ENCODE results near the gene MPO. TPM values are rescaled to one million over a fixed set of nuclear protein-coding genes. Genes with fewer than 3 reads are reported as not detected.

The MPO gene
- total and polyA plus RNA-seq, 3 experiments from 2014 or later, result not detected

DNA sequence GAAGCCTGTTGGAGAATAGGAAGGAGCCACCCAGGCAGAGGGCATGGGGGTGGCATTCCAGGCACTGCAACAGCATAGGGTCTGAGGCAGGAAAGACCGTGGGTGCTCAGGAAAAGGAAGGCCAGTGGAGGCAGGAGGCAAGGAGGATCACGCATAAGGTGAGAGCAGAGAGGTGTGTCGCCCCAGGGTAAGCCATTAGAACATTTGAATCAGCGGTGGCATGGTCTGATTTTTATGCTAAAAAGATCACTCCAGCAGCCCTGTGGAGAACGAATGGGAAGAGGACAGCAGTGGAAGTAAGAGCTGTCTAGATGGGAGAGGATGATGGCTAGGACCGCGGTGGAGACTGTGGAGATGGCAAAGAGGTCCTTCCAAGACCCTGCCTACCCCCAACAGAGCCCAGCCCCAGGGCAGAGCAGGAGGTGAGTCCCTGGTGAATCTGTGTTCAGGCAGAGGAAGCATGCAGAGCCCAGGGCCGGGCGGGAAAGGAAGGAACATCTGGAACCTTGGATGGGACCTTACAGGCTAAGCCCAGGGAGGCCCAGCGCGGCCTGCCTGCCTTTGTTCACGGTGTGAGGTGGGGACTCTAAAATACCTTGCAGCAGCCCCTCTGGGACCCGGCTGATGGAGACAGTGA lies 34.5 kb downstream of the MPO start:
- Histone ChIP-seq H3K27ac (ENCODE audit: low read depth, low read length) (no peak overlapping the region), H3K4me3 (ENCODE audit: low read length) (no peak overlapping the region), H3K4me1 (ENCODE audit: insufficient read depth, low read length) (peaks cover 10% of the 10 kb centered on the region), H3K36me3 (ENCODE audit: insufficient read depth, low read length) (no peaks in the 10 kb centered on the region), H3K9me3 (ENCODE audit: low read length) (no peaks in the 10 kb centered on the region), H3K27me3 (ENCODE audit: insufficient read depth, low read length, poor library complexity, severe bottlenecking) (peaks cover 6% of the 10 kb centered on the region)
- CTCF ChIA-PET, result no interaction called here
- Mint-ChIP-seq H3K4me1 (peaks cover 8 to 27% (median 12%) of the 10 kb centered on the region in 3 donors), H3K36me3 (no peaks in the 10 kb centered on the region), H3K27ac (peak overlapping the region in 1 of 8 donors; percentile 39), H3K4me3 (no peak overlapping the region), H3K9me3 (no peaks in the 10 kb centered on the region), H3K27me3 (peaks cover 20 to 42% of the 10 kb centered on the region in 2 donors)
- DNase-seq, result no peak
- POLR2A ChIA-PET, result no interaction called here

DNA sequence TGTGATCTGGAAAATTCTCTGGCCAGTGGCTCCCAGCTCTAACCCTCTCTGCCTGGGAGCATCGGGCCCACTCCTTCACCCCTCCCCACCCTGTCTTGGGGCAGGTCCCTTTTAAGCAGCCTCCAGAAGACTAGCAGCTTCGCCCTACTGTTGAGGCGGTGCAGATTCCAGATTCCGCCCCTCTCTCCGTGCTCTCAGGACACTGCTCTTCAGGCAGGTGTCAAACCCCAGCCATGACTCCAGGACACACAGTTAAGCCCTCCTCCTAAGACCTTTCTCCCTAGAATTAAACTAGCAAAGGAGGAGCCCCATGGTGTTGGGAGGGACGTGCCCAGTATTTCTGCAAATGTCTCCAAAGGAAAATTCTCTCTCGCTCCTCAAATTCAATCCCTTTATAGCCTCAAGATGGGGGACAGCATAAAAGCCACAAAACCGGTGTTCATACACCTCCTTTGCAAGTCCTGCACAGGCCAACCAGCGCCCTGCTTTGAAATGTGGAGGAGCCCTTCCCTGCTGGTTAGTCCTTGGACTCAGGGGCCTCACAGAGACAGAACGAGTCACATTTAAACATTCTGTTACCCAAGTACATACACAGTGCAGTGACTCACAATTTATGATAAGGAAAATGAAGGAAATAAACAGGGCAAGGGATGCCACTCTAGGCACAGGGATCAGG lies 35.2 kb downstream of the MPO start:
- Mint-ChIP-seq H3K27ac (peak overlapping the region in 1 of 8 donors; percentile 39), H3K9me3 (no peaks in the 10 kb centered on the region), H3K4me1 (peaks cover 8 to 27% (median 12%) of the 10 kb centered on the region in 3 donors), H3K36me3 (no peaks in the 10 kb centered on the region), H3K4me3 (no peak overlapping the region), H3K27me3 (peaks cover 24 to 45% of the 10 kb centered on the region in 2 donors)
- H3K9me3 ChIP-seq (ENCODE audit: low read length), result no peaks in the 10 kb centered on the region
- ChIA-PET CTCF (no interaction called here), POLR2A (no interaction called here)
- H3K4me3 ChIP-seq (ENCODE audit: low read length), result no peak overlapping the region
- no peak overlapping the region for H3K27ac ChIP-seq (ENCODE audit: low read depth, low read length)
- DNase-seq, result no peak
- H3K4me1 ChIP-seq (ENCODE audit: insufficient read depth, low read length), result peaks cover 10% of the 10 kb centered on the region
- H3K36me3 ChIP-seq (ENCODE audit: insufficient read depth, low read length), result no peaks in the 10 kb centered on the region
- peaks cover 6% of the 10 kb centered on the region for H3K27me3 ChIP-seq (ENCODE audit: insufficient read depth, low read length, poor library complexity, severe bottlenecking)

DNA sequence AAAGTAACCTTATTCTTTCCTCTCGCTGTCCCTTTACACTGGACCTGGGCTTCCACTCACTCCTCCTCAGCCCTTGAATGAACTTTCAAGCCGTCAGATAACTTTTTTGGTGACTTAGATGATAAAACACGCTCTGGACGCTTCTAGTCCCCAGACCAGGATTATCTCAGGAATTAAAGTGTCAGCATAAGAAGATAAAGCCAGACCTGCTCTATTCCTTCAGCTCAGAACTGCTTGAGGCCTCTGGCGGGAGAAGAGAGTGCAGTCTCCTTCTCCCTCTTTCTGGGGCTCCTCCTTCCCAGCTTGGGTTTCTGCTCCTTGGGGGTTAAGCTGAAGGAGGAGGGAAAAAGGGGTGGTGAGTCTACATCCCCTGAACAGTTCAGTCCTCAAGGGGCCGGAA lies 35.8 kb downstream of the MPO start:
- H3K27me3 Mint-ChIP-seq, result peaks cover 27 to 51% of the 10 kb centered on the region in 2 donors
- H3K4me3 Mint-ChIP-seq, result no peak overlapping the region

DNA sequence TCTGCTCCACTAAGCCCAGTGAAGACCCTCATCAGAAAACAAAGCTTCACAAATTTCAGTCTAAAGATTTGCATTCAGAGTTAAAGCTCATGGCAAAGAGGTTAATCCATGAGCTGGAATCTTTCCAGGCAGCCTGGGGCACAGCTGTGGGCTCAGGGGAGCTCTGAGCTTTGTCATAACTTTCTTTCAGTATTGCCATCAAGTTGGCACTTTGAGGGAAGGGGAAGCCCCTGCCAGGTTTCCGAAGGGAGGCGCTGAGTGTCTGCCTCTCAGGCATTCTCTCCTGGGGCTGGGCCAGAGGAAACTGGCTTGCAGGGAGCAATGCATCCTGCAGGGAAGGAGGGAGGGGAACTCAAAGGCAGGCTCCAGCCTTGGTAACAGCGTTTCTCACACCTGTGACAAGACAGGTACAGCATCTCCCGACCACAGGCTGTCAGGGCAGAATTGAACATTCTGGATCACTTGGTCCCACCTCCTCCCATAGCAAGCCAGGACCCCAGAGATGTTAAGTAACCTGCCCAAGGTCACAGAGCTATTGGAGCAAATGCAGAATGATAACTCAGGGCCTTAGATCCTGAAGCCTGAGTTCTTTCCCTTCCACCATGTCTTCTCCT lies 38.5 kb downstream of the MPO start:
- DNase-seq, result no peak
- no peak overlapping the region for H3K4me3 ChIP-seq (ENCODE audit: low read length)
- CTCF ChIA-PET, result no interaction called here

More for the DNA sequence above, 35.8 kb downstream of the MPO start:
- no peak overlapping the region for H3K4me3 ChIP-seq (ENCODE audit: low read length)
- peaks cover 8% of the 10 kb centered on the region for H3K4me1 ChIP-seq (ENCODE audit: insufficient read depth, low read length)
- DNase-seq, result no peak
- Mint-ChIP-seq H3K9me3 (no peaks in the 10 kb centered on the region), H3K36me3 (no peaks in the 10 kb centered on the region), H3K27ac (no peak overlapping the region), H3K4me1 (peaks cover 5 to 23% (median 12%) of the 10 kb centered on the region in 3 donors)
- H3K27ac ChIP-seq (ENCODE audit: low read depth, low read length), result no peak overlapping the region
- POLR2A ChIA-PET, result no interaction called here
- H3K9me3 ChIP-seq (ENCODE audit: low read length), result no peaks in the 10 kb centered on the region
- CTCF ChIA-PET, result no interaction called here
- peaks cover 6% of the 10 kb centered on the region for H3K27me3 ChIP-seq (ENCODE audit: insufficient read depth, low read length, poor library complexity, severe bottlenecking)
- H3K36me3 ChIP-seq (ENCODE audit: insufficient read depth, low read length), result no peaks in the 10 kb centered on the region

DNA sequence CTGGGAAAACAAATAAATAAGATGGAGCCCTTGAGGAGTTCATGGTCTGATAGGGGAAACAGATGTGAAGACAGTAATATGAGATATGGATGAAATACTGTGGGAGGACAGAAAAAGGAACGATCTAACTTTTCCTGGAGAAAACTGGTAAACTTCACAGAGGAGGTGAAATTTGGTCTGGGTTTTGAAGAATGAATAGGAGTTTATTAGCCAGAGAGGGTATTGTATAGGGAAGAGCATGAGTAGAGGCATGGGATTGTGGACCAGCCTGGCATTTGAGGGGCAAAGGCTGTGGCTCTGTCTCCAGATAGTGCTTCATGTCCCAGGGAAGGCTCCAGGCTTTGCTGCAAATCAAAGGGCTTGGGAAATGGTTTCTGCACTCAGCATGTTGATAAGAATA lies 40.7 kb downstream of the MPO start:
- ChIA-PET POLR2A (no interaction called here), CTCF (no interaction called here)
- peaks cover 6% of the 10 kb centered on the region for H3K27me3 ChIP-seq (ENCODE audit: insufficient read depth, low read length, poor library complexity, severe bottlenecking)
- H3K27ac ChIP-seq (ENCODE audit: low read depth, low read length), result no peak overlapping the region
- H3K4me1 ChIP-seq (ENCODE audit: insufficient read depth, low read length), result no peaks in the 10 kb centered on the region
- Mint-ChIP-seq H3K4me3 (no peak overlapping the region), H3K27ac (no peak overlapping the region), H3K36me3 (no peaks in the 10 kb centered on the region), H3K4me1 (no peaks in the 10 kb centered on the region), H3K9me3 (peaks cover 0 to 1% (median 0%) of the 10 kb centered on the region in 5 donors), H3K27me3 (peaks cover 34 to 73% of the 10 kb centered on the region in 2 donors)
- H3K36me3 ChIP-seq (ENCODE audit: insufficient read depth, low read length), result no peaks in the 10 kb centered on the region
- no peak for DNase-seq
- H3K4me3 ChIP-seq (ENCODE audit: low read length), result no peak overlapping the region
- no peaks in the 10 kb centered on the region for H3K9me3 ChIP-seq (ENCODE audit: low read length)

More for the DNA sequence above, 38.5 kb downstream of the MPO start:
- Histone ChIP-seq H3K9me3 (ENCODE audit: low read length) (no peaks in the 10 kb centered on the region), H3K27me3 (ENCODE audit: insufficient read depth, low read length, poor library complexity, severe bottlenecking) (peaks cover 6% of the 10 kb centered on the region), H3K36me3 (ENCODE audit: insufficient read depth, low read length) (no peaks in the 10 kb centered on the region), H3K4me1 (ENCODE audit: insufficient read depth, low read length) (no peaks in the 10 kb centered on the region), H3K27ac (ENCODE audit: low read depth, low read length) (no peak overlapping the region)
- H3K27me3 Mint-ChIP-seq, result peaks cover 31 to 72% of the 10 kb centered on the region in 2 donors
- H3K4me3 Mint-ChIP-seq, result no peak overlapping the region
- H3K9me3 Mint-ChIP-seq, result no peaks in the 10 kb centered on the region
- POLR2A ChIA-PET, result no interaction called here
- H3K4me1 Mint-ChIP-seq, result no peaks in the 10 kb centered on the region
- H3K36me3 Mint-ChIP-seq, result no peaks in the 10 kb centered on the region
- no peak overlapping the region for H3K27ac Mint-ChIP-seq

DNA sequence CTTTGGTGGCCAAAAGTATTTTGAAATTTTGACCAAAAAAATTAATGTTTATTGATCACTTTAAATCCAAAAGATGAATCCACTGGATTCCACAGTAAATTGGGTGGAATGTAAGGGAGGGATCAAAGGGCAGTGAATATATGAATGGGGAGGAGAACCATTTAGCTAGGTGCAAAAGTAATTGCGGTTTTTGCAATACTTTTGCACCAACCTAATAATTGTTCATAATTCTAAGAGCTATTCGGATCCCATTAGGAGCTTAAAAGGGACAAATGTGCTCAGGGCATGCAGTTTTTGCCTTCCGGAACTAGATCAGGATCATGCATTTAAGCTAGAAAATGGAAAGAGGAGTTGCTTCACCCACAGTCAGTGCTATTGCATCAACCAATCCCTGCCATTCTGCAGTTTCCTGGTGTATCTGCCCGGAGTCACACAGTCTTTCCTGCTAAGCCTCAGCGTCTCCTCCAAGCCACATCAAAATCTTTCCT lies 42.5 kb downstream of the MPO start, which contains the start of gene LPO:
LPO (plus strand) TSS at position 438 of the 488 bp plus-strand sequence. CDS start 4,396 bp downstream, outside the sequence.
- Histone ChIP-seq H3K27me3 (ENCODE audit: insufficient read depth, low read length, poor library complexity, severe bottlenecking) (peaks cover 6% of the 10 kb centered on the region), H3K36me3 (ENCODE audit: insufficient read depth, low read length) (no peaks in the 10 kb centered on the region), H3K4me1 (ENCODE audit: insufficient read depth, low read length) (no peaks in the 10 kb centered on the region), H3K4me3 (ENCODE audit: low read length) (no peak within 1 kb of the TSS), H3K27ac (ENCODE audit: low read depth, low read length) (no peak within 1 kb of the TSS), H3K9me3 (ENCODE audit: low read length) (no peaks in the 10 kb centered on the region)
- H3K27me3 Mint-ChIP-seq, result peaks cover 31 to 68% of the 10 kb centered on the region in 2 donors
- CTCF ChIA-PET, result interaction anchor here (0.9 to 1.7 kb wide), 3 partner anchors 12 to 346 kb away, joined by 3 to 7 read pairs (median 4); partner anchors contain the start of gene MKS1
- H3K36me3 Mint-ChIP-seq, result no peaks in the 10 kb centered on the region
- H3K4me3 Mint-ChIP-seq, result no peak within 1 kb of the TSS
- POLR2A ChIA-PET, result no interaction called here
- H3K9me3 Mint-ChIP-seq, result peaks cover 0 to 2% (median 0%) of the 10 kb centered on the region in 5 donors
- H3K27ac Mint-ChIP-seq, result no peak within 1 kb of the TSS
- DNase-seq, result no peak
- no peaks in the 10 kb centered on the region for H3K4me1 Mint-ChIP-seq

DNA sequence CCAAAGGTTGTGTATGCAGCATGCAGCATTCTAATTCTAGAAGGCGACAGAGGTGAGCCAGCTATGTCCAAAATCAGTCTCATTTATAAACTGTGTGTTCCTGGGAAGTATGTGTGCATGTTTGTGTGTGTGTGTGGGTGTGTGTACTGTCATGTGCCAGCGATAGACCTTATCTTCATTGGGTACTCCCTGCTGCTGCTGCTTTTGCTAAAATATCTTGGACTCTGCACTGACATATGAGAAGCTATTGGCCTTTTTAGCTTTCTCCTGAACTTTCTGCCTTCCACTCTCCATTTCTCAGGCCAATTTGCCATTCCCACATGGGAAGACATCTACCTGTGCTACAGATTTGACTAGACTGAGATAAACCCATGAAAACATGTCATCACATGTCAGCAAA lies 44.3 kb downstream of the MPO start:
- Mint-ChIP-seq H3K9me3 (peaks cover 0 to 2% (median 0%) of the 10 kb centered on the region in 5 donors), H3K4me3 (no peak overlapping the region), H3K27ac (no peak overlapping the region), H3K27me3 (peaks cover 24 to 58% of the 10 kb centered on the region in 2 donors), H3K4me1 (no peaks in the 10 kb centered on the region), H3K36me3 (no peaks in the 10 kb centered on the region)
- ChIA-PET CTCF (interaction anchor here (1.1 to 1.5 kb wide), 3 partner anchors 13 to 108 kb away, joined by 3 to 6 read pairs (median 5); no protein-coding TSS in a partner anchor), POLR2A (no interaction called here)
- Histone ChIP-seq H3K9me3 (ENCODE audit: low read length) (no peaks in the 10 kb centered on the region), H3K27ac (ENCODE audit: low read depth, low read length) (no peak overlapping the region), H3K27me3 (ENCODE audit: insufficient read depth, low read length, poor library complexity, severe bottlenecking) (no peaks in the 10 kb centered on the region), H3K36me3 (ENCODE audit: insufficient read depth, low read length) (no peaks in the 10 kb centered on the region), H3K4me3 (ENCODE audit: low read length) (no peak overlapping the region), H3K4me1 (ENCODE audit: insufficient read depth, low read length) (no peaks in the 10 kb centered on the region)
- DNase-seq, result no peak

DNA sequence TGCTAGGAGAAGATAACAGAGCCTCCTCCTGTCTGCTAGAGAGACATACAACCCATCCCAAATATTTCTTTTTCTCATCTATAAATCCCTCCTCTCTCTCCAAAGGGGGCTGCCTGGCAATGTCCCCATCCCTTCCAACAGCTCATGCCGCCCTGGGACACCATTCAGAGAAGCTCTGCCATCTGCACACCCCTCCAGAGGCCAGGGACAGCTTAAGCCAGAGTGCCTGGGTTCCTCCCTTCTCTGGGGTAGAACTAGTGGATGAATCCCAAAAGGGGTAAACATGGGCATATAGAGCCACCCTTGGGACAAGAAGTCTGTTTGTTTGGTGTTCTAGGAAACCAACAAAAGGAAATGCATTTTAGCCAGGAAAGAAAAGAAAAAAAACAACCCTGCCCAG lies 44.9 kb downstream of the MPO start:
- H3K27me3 Mint-ChIP-seq, result peaks cover 22 to 57% of the 10 kb centered on the region in 2 donors
- no peak overlapping the region for H3K27ac ChIP-seq (ENCODE audit: low read depth, low read length)
- H3K9me3 ChIP-seq (ENCODE audit: low read length), result no peaks in the 10 kb centered on the region
- H3K4me3 Mint-ChIP-seq, result no peak overlapping the region
- ChIA-PET CTCF (interaction anchor here (0.7 to 1.5 kb wide), 2 partner anchors 14 to 963 kb away, joined by 3 to 5 read pairs; no protein-coding TSS in a partner anchor), POLR2A (no interaction called here)
- H3K4me3 ChIP-seq (ENCODE audit: low read length), result no peak overlapping the region
- no peaks in the 10 kb centered on the region for H3K36me3 Mint-ChIP-seq
- H3K27me3 ChIP-seq (ENCODE audit: insufficient read depth, low read length, poor library complexity, severe bottlenecking), result no peaks in the 10 kb centered on the region
- H3K4me1 Mint-ChIP-seq, result no peaks in the 10 kb centered on the region
- peaks cover 0 to 2% (median 0%) of the 10 kb centered on the region in 5 donors for H3K9me3 Mint-ChIP-seq
- no peaks in the 10 kb centered on the region for H3K36me3 ChIP-seq (ENCODE audit: insufficient read depth, low read length)
- H3K27ac Mint-ChIP-seq, result no peak overlapping the region
- DNase-seq, result no peak
- no peaks in the 10 kb centered on the region for H3K4me1 ChIP-seq (ENCODE audit: insufficient read depth, low read length)

Data from CD8-positive, alpha-beta memory T cell (primary cell).